CD4-positive, alpha-beta T cell treated with Interleukin-12 subunit alpha and Interleukin-12 subunit beta, for 1 hour (primary cell): ENCODE data around the gene LGR6.

ENCODE experiments used
- DNase-seq: peaks from one replicate; pipeline ENCODE4 v3.0.0-alpha.2; 2020

LGR6 gene

DNA sequence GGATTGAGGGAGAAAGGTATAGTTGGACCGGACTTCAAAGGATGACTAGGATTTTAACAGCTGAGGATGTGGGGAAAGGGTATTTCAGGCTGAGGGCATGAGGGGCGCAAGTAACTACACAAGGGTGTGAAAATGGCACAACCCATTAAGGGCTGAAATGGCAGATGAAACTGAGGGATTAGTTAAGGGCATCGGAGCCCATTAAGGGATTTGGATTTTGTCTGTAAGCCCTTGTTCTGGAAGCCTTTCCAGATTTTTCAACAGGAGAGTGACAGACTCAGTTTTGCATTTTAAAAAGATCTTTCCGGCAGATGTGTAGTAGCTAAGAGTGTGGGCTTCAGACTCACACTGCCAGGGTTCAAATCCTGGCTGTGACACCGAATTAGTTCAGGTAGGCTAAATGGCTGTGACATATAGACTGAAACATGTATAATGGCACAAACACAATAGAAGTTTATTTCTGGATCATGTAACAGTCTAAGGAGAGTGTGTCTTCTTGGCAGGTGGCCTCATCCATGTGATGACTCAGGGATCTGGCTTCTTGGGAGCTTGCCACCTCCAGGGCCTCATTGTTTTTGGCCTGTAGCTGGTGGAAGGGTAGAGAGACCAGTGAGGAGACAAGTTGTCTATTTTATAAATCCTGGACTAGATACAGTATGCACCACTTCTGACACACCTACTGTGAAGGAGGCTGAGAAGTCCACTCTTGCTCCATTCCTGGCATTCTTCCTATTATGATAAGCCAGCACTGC is 98.5 kb downstream of the LGR6 start:
- no peak for DNase-seq

DNA sequence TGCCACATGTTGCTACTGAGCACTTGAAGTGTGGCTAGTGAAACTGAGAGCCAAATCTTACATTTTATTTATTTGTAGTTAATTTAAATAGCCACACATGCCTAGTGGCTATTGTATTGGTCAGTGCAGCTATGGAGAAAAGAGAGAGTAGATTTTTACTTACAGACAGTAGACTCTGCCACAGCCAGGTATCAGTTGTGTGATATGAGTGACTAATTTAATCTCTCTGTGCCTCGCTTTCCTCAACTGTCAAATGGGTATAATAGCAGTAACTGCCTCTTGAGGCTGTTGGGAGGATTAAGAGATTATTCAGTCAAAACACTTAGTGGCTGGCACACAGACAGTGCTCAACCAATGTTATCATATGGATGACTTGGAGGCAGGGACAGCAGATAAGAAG is 99.2 kb downstream of the LGR6 start:
- no peak for DNase-seq

DNA sequence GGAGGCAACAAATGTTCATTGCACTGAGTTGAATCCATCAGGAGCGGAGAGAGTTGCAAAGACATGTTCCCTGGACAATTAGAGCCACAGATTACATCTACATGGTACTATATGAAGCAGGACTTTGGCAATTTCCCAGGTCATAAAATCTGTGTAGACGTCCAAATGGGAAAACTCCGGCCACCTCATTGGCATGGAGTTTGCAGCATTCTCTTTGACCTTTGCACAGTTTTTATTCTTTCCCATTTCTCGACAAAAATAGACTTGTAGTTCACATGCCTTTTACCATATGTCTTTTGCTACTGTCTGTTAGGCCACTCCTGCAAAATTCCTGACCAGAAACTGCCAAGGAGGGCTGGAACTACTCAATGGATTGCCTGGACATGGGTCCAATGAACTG is 100.0 kb downstream of the LGR6 start:
- no peak for DNase-seq

DNA sequence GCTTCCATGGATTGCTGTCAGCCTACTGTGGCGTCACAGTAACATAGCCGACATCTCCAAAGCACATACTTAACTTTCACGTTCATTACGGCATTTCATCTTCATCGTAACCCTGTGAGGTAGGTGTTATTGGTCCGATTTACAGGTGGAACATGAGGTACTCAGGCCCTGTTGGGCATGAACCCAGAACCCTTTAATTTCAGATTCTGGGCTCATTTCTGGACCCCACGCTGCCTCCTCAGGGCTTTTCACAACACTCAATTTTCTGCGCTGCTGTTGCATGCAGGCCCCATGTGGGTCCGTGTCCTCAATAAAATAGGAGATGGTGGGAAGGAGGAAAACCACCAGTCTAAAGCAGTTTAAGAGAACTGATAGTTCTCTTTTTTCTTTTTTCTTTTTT is 108.6 kb downstream of the LGR6 start:
- no peak for DNase-seq

DNA sequence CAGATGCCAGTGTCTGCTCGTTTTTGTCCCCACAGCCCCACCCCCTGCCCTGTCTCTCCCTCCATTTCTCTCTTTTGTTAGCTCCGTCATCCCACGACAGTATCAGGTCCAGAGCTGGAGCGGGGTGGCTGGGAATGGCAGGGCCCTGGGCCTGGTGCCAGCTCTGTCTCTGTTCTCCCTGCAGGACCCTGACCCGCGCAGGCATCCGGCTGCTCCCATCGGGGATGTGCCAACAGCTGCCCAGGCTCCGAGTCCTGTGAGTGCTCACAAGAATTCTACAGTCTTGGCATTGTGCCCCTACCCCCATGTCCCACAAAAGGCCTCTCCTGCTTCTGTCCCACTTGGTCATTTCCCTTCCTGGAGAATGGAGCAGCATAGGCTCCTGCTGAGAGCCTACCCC is 110.8 kb downstream of the LGR6 start:
- DNase-seq, result no peak

DNA sequence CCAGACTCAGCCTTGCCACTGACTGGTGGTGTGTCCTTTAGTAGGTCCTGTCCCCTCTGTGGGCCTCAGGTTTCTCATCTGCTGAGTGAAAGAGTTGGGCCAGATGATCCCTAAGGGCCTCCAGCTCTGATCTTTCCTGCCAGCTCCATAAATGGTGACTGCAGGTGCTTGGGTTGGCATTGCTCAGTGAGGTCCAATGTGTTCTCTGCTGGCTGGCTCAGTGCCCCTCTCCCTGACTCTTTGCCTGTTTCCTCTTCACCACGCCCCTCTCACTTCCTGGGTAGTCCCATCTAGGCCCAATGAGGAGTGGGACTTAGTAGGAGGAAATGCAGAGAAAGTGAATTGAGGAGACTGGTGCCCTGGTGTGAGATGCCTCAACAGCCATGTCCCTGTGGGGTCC is 111.6 kb downstream of the LGR6 start:
- no peak for DNase-seq

DNA sequence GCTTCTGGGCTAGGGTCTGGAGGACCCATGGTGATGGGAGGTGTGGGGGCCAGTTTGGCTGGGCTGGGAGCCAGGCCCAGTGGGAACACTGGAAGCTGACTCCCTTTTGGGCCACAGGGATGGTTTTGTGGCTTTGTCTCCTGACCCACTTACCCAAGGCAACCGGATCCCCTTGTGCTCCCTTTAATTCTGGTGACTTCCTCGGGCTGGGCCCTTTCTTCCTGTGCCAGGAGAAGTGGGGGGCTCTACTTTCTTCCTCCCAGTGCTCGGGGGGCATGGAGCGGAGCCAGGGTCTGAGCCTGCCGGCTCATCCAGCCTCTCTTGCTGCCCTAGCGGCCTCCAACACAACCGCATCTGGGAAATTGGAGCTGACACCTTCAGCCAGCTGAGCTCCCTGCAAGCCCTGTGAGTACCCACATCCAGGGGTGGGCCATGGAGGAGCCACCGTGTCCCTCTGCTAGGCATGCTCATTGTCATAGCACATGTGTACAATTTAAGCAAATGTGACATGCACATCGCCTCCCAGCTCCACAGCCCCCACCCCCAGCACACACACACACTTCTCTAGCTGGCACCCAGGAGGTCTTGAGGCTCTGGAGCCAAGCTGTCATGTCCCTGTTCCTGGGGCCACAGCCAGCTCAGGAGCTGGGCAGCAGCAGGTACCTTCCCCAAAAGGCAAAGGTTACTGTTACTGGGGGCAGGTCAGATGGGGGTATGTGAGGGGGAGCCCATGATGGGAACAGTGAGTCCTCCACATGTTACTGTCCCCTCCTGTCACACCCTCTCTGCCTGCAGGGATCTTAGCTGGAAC is 113.1 kb downstream of the LGR6 start:
- no peak for DNase-seq

DNA sequence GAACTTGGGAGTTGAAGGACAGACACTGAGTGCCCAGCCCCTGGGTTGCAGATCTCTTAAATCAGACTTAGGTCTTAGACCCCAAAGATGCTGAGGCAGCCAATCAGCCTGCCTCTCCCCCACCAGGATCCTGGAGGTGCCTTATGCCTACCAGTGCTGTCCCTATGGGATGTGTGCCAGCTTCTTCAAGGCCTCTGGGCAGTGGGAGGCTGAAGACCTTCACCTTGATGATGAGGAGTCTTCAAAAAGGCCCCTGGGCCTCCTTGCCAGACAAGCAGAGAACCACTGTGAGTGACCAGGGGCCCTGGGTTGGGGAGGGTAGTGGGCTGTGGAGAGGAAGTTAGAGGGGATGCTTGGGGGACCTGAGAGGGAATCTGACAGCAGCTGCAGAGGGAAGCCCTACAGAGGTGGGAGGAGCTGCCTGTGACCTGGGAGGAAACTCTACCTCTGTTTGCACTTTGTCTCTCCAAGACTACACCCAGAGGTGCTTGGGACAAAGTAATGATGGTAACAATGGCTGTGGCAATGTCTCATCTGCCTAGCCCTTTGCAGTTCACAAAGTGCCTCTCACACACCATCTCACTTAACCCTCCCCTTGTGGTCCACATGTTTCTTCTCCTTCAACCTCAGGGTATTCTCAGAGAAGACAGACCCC is 116.6 kb downstream of the LGR6 start:
- DNase-seq, result no peak

DNA sequence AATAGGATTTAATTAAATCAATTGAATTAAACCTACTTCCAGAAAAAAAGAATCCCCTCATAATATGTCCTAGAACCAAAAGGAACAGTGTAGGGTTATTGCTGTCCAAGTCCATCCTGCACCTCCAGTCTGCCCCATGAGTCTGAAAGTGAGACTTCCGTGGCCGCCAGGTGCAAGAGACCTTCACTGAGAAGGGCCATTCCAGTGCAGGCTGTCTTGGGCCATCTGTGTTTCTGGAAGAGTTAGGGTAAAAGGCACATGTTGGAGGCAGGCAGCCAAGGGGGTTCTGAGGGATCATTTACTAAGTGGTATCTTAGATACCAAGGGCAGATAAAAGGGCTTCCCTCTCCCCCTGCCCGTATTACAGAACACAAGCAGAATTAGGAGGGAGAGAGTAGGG is 117.1 kb downstream of the LGR6 start:
- DNase-seq, result no peak

DNA sequence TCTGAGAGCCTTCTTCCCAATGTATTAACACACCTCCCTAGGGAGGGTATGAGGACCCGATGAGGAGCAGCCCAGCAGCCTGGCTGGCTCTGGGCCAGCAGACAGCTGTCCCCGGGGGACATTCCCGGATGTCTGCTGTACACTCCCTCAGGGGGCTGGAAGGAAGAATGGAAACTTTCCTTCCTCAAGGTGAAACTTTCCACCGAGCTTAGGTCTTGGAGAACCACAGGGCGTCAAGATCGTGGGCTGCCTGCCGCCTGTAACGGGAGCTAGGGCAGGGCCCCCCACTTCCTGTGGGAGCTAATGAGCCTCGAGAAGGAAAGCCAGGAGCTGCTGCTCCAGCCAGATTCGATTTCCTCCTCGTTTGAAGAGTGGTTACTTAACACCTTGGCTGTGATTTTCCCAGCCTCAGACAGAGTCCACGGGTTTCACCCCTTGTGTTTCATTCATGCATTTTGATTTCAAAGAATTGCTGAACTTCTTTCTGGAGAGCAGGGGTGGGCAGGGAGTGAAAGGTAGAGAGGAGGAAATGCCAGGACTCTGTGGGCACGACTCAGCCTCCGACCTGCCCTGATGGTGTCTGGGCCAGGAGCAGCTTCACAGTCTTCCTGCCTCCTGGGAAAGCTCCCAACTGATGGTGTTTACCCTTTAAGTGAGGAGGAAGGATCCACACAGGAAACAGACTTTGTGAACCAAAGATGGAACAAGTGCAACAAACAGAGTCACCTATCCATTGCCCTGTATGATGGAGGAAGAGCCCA is 118.5 kb downstream of the LGR6 start:
- no peak for DNase-seq

DNA sequence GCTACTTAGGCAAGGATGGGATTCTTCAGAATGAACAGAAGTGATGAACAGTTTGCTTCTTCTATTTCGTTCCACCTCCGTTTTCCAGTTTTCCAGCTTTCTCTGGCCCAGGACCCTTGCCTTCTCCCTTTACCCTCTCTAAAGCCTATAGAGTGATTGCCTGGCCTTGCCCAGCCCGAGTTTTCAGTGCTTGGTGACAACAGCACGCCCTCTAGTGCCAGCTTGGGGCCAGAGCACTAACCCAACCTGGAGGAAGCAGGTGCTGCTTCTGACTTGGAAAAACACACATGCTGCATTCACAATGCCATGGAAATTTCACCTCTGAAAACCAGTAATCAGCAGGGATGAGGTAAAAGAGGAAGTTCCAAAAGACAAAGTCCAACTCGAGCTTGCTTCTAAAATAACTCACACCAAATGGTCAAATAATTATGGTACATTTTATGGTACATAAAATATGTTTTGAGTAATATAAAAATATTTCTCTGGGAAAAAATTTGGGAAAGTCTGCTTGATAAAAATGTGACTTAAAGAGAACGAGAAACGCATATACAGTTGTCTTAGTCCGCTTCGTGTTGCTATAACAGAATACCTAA is 122.1 kb downstream of the LGR6 start:
- peak; percentile 73 for DNase-seq

DNA sequence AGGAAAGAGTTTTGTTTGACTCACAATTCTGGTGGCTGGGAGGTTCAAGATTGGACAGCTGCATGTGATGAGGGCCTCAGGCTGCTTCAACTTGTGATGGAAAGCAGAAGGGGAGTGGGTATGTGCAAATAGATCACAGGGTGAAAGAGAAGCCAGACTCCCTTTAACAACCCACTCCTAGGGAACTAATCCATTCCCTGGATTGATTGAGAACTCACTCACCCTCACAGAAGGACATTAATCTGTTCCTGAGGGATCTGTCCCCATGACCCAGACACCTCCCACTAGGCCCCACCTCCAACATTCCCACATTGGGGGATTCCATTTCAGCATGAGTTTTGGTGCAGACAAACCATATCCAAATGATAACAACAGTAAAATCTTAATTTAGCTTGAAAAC is 122.6 kb downstream of the LGR6 start:
- no peak for DNase-seq

DNA sequence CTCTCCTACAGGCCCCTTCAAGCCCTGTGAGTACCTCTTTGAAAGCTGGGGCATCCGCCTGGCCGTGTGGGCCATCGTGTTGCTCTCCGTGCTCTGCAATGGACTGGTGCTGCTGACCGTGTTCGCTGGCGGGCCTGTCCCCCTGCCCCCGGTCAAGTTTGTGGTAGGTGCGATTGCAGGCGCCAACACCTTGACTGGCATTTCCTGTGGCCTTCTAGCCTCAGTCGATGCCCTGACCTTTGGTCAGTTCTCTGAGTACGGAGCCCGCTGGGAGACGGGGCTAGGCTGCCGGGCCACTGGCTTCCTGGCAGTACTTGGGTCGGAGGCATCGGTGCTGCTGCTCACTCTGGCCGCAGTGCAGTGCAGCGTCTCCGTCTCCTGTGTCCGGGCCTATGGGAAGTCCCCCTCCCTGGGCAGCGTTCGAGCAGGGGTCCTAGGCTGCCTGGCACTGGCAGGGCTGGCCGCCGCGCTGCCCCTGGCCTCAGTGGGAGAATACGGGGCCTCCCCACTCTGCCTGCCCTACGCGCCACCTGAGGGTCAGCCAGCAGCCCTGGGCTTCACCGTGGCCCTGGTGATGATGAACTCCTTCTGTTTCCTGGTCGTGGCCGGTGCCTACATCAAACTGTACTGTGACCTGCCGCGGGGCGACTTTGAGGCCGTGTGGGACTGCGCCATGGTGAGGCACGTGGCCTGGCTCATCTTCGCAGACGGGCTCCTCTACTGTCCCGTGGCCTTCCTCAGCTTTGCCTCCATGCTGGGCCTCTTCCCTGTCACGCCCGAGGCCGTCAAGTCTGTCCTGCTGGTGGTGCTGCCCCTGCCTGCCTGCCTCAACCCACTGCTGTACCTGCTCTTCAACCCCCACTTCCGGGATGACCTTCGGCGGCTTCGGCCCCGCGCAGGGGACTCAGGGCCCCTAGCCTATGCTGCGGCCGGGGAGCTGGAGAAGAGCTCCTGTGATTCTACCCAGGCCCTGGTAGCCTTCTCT is 124.6 kb downstream of the LGR6 start:
- DNase-seq, result no peak

DNA sequence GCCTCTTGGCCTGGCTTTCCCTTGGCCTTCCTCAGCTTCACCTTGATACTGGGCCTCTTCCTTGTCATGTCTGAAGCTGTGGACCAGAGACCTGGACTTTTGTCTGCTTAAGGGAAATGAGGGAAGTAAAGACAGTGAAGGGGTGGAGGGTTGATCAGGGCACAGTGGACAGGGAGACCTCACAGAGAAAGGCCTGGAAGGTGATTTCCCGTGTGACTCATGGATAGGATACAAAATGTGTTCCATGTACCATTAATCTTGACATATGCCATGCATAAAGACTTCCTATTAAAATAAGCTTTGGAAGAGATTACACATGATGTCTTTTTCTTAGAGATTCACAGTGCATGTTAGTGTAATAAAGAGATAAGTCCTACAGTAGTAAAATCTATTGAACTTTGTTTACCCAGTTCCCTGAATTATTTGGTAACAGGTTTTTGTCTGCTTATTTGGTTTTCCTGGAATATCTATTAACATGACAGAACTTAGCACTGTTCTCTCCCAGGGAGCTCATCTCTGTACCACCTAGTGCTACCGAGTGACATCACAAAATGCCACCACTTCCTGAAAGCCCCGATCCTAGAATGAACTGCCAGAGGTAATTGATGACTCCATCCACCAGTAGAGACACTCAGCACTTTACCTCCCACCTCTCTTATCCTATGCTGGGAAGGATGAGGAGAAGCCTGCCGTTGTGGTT is 125.9 kb downstream of the LGR6 start:
- no peak for DNase-seq

DNA sequence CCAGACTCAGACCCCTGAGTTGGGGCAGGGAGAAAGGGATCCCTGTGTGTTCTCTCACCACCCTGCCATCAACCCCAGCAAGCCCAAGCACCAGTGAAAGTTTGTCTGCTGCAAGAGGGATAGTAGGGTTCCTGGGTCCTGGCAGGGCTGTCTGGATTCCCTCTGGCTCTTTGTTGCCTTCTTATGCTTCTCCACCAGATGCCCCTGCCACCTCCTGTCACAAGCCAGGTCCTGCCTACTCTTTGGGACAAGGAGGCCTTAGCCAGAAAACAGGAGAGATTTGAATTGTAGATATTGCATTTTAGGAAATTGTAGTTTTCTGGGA is 126.4 kb downstream of the LGR6 start:
- no peak for DNase-seq

DNA sequence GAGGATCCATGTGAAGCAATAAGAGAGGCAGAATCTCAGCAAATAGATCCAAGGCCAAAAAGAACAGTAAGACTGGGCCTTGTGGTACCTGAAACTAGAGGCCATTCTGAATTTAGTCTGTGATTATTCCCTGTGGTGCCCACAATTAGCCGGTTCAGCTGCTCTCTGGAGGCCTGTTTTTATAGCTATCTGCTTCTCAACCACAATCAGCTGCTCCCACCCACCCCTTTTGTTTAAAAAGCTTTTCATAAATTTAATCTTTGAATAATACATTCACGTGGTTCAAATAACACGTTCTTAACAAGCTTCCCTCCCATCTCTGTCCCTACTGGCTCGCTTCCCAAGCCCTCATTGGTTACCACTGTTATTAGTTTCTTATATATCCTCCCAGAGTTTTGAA is 130.1 kb downstream of the LGR6 start:
- DNase-seq, result no peak

DNA sequence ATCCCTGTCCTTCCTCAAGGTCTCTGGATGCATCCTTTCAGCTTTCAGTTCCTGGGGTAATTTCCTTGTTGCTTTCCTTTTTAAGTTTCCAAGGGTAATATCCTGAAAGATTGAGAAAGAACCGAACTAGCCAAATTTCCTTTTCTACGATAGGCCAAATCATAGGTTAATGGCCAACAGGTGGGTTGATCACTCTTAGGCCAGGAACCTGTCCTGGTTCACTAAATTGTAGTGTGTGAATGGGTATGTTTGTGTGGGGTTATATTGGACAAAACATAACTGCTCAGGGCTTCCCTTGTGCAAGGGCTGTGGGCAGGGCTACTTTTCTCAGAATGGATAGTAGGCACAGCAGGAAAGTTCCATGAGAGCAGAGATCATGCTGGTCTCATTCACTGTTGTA is 131.0 kb downstream of the LGR6 start:
- DNase-seq, result no peak

DNA sequence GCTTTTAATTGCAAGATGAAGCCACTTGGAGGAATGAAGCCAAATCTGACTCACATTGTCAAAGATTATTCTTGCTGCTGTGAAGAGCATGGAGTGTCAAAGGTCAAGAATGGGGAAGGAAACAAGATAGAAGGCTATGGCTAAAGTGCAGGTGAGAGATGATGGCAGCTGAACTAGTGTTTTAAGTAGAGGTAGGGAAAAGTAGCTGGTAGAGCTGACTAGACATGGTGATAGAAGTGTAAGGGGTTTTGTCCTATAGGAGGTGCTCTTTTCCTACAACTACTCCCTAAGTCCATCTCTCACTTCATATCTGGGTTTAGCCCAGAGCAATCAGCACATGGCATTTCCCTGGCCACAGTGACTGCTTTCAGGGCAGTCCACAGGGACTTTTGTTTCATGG is 136.3 kb downstream of the LGR6 start:
- no peak for DNase-seq

DNA sequence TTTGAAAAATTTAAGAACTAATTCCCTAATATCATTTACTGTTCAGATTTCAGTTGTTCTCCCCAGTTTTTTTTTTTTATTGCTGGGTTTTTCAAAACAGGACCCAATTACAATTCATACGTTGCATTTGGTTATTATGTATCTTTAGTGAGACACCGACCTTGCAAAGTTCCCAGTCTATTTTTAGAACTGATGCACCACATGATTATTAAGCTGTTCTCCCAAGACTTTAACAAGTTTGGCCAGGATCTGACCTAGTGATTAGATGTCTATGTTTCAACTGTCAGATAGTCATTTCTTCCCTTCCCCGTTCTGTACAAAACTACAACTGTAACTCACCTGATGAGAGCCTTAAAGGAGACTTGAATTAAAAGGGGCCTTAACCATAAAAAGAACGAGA is 140.3 kb downstream of the LGR6 start:
- DNase-seq, result no peak

DNA sequence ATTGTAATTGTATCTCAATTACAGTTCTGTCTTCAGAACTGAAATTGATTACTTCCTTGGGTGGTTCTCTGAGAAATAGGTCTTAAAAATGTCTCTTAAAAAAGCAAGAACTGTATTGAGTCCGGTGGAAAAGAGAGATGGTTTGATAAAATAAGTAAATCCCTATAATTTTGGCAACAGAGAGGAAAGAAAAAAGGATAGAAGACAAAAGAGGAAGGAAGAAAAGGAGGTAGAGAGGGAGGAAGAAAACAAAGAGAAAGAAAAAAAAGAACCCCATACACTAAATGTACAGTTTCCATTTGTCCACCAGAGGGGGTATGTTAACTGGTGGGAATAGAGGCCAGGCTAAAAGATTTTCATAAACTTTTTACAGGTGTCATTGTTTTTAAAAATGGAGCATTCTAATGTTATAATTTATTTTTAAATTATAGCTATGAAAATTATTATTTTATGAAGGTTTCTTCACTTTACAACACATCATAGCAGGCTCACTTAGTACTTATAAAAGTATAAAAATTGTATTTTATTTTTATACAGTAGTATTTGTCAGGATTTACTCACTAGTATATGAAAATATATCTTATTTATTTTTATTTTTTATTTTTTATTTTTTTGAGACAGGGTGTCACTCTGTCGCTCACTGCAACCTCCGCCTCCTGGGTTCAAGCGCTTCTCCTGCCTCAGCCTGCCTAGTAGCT is 150.2 kb downstream of the LGR6 start:
- peak; percentile 65 for DNase-seq
